22Rv1 (cell line): Measurements from ENCODE around the gene ZDHHC24.

Experiments
- ZFX ChIP-seq: fragments of 450-650 bp; IDR thresholded peaks from 2 replicates; pipeline ENCODE4 v1.6.1; 2017; ENCODE audit warnings: antibody characterized with exemption, borderline replicate concordance
- TF ChIP-seq, protein P1 (sequence below): fragments of 450-650 bp; IDR thresholded peaks from 2 replicates; pipeline ENCODE4 v1.5.1; 2017; ENCODE audit warnings: mild to moderate bottlenecking

GRCh38 chr11:66545701-66546367 lies at the start of gene ZDHHC24:
- TF ChIP-seq, protein P1, sequence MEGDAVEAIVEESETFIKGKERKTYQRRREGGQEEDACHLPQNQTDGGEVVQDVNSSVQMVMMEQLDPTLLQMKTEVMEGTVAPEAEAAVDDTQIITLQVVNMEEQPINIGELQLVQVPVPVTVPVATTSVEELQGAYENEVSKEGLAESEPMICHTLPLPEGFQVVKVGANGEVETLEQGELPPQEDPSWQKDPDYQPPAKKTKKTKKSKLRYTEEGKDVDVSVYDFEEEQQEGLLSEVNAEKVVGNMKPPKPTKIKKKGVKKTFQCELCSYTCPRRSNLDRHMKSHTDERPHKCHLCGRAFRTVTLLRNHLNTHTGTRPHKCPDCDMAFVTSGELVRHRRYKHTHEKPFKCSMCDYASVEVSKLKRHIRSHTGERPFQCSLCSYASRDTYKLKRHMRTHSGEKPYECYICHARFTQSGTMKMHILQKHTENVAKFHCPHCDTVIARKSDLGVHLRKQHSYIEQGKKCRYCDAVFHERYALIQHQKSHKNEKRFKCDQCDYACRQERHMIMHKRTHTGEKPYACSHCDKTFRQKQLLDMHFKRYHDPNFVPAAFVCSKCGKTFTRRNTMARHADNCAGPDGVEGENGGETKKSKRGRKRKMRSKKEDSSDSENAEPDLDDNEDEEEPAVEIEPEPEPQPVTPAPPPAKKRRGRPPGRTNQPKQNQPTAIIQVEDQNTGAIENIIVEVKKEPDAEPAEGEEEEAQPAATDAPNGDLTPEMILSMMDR = no peak
- no peak for TF ChIP-seq ZFX
